ENCODE measurements around the gene CFAP43.

DNA sequence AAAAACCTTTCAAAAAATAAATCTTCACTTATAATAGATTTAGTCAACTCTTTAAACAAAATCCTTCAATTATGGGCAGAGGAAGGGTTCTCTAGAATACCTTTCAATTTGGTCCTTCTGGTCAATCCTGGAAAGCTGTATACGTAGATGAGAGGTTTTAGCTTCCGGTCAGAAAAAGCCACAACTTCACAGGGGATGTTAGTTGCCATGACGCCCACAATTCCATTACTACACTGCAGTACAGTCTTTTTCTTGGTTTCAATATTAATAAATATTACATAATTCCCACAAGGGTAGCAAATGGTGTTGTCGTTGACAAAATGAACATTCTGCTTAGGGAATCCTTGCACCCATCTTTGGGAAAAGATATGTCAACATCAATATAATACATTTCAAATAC is 1.7 kb downstream of the CFAP43 start:
- TF ChIP-seq EZH2phosphoT487 (IDR thresholded peaks at IDR 0.05; ENCODE audit: borderline replicate concordance, low read length), result no peak
- TF ChIP-seq, protein P1, sequence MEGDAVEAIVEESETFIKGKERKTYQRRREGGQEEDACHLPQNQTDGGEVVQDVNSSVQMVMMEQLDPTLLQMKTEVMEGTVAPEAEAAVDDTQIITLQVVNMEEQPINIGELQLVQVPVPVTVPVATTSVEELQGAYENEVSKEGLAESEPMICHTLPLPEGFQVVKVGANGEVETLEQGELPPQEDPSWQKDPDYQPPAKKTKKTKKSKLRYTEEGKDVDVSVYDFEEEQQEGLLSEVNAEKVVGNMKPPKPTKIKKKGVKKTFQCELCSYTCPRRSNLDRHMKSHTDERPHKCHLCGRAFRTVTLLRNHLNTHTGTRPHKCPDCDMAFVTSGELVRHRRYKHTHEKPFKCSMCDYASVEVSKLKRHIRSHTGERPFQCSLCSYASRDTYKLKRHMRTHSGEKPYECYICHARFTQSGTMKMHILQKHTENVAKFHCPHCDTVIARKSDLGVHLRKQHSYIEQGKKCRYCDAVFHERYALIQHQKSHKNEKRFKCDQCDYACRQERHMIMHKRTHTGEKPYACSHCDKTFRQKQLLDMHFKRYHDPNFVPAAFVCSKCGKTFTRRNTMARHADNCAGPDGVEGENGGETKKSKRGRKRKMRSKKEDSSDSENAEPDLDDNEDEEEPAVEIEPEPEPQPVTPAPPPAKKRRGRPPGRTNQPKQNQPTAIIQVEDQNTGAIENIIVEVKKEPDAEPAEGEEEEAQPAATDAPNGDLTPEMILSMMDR (conservative IDR thresholded peaks at IDR 0.05; ENCODE audit: low read depth, low read length), result no peak

Measured in PC-3 (cell line).